CD4-positive, alpha-beta T cell treated with Interleukin-21 for 1 hour (primary cell): ENCODE measurements around the gene SLC25A38.

Experiments used
- DNase-seq: peaks from one replicate; pipeline ENCODE4 v3.0.0-alpha.2; 2020

SLC25A38 gene

DNA sequence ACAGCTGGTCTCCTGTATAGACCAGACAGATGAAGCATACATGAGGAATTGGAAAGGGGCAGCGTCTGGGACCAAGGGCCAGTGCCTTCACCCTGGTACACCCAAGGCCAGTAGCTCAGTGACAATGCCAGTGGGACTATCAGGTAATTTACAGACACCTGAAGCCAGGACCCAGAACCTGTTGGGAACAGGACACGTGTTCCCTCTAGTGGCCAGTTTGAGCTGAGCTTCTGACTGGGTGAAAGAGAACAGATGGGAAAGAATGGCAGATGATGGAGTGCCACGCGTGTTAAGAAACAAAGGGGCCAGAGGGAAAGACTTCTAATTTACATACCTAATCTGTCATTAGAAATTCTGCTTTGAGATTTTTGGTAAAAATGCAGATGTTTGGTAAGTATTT lies 5.1 kb upstream of the SLC25A38 start:
- DNase-seq: peak; percentile 76

- no peak for DNase-seq
Observed at GRCh38 chr3:39378957-39379777, 4.0 kb upstream of the SLC25A38 start.

DNA sequence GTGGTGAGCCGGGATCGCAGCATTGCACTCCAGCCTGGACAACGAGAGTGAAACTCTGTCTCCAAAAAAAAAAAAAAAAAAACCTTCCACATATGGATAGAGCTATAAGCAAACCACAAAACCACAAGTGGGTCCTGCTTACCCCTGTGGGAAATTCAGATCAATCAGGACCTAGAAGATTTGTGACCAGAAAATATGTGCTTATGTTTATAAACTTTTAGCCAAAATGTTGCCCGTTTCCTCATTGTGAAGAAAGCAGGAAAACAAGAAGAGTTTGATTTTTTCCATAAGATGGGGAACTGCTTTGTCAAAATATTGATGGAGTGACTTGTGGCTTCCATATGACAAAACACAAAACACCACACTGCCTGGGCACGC lies 3.4 kb upstream of the SLC25A38 start:
- DNase-seq: no peak

DNA sequence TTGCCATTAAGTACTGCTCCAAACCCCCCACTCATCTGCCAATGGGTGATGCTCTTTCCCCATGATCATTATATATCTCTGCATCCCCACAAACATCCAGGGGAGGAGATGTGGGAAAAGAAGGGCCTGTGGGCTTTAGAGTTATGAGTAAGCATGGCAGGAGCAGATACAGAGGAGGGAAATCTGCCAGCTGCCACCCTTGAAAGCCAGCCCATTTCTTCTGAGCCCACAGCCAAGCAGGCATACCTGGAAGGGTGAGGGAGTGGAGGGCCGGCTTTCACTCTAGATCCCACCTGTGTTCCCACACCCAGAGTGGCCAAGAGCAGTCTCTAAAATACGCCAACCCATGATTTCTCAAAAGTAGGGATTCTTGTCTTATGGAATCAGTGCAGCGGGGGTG lies 1.7 kb upstream of the SLC25A38 start:
- no peak for DNase-seq

DNA sequence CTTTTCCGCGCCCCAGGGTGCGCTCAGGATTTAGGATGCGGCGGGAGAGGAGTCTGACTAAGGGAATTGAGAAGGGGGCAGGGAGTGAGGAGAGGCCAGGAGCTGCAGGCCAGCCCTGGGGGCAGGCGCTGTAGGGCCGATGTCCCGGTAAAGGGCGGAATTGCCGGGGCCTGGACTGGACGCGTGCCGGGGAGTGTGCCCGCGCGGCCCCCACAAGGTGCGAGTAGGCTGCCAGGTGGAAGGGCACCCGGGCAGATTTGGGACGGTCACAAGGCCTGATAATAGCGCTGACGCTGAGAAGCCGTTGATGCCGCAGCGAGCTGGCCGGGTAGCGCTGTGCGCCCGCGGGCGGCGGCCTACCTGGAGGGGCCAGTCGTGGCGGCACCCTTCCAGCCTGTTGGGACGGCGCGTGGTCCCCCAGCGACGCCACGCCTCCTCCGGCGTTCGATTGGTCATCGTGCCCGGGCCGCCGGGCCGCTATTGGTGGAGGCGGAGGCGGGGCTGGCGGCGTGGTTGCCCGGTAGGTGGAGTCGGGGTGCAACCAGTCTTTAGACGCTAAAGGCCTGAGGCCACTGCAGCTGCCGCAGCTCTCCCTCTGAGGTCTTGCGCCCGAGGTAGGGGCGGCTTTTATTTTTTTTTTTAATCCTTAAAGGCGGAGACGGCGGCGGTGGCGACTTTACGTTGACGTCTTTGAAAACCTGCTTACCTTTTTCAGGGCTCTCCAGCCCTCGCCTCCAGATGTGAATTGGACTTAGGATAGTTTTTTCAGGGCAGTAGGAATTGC lies 903 bp downstream of the SLC25A38 start:
- DNase-seq: peak; percentile 94

GRCh38 chr3:39384665-39385000 lies 1.5 kb downstream of the SLC25A38 start:
- DNase-seq: no peak

- no peak for DNase-seq
Observed at GRCh38 chr3:39385456-39386090, 2.4 kb downstream of the SLC25A38 start.

DNA sequence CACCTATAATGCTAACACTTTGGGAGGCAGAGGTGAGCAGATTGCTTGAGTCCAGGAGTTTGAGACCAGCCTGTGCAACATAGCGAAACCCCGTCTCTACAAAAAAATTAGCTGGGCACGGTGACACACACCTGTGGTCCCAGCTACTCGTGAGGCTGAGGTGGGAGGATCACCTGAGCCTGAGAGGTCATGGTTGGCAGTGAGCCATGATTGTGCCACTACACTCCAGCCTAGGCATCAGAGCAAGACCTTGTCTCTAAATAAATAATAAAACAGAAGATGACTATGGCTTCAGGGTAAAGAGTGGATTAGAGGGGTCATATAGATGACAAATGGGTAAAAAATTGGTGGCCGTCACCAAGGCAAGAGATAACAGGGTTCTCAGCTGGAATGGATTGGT lies 3.1 kb downstream of the SLC25A38 start:
- no peak for DNase-seq

GRCh38 chr3:39387411-39387975 lies 4.3 kb downstream of the SLC25A38 start:
- DNase-seq: no peak

- DNase-seq: no peak
Observed at GRCh38 chr3:39388153-39388552, 5.0 kb downstream of the SLC25A38 start.

GRCh38 chr3:39388741-39389248 lies 5.6 kb downstream of the SLC25A38 start:
- DNase-seq: peak; percentile 24

- DNase-seq: no peak
Observed at GRCh38 chr3:39390181-39390580, 7.0 kb downstream of the SLC25A38 start.

- DNase-seq: no peak
Observed at GRCh38 chr3:39396690-39397089, 13.5 kb downstream of the SLC25A38 start.

GRCh38 chr3:39398700-39399099 lies 15.5 kb downstream of the SLC25A38 start:
- no peak for DNase-seq

GRCh38 chr3:39401983-39402382 lies 18.8 kb downstream of the SLC25A38 start:
- DNase-seq: no peak

DNA sequence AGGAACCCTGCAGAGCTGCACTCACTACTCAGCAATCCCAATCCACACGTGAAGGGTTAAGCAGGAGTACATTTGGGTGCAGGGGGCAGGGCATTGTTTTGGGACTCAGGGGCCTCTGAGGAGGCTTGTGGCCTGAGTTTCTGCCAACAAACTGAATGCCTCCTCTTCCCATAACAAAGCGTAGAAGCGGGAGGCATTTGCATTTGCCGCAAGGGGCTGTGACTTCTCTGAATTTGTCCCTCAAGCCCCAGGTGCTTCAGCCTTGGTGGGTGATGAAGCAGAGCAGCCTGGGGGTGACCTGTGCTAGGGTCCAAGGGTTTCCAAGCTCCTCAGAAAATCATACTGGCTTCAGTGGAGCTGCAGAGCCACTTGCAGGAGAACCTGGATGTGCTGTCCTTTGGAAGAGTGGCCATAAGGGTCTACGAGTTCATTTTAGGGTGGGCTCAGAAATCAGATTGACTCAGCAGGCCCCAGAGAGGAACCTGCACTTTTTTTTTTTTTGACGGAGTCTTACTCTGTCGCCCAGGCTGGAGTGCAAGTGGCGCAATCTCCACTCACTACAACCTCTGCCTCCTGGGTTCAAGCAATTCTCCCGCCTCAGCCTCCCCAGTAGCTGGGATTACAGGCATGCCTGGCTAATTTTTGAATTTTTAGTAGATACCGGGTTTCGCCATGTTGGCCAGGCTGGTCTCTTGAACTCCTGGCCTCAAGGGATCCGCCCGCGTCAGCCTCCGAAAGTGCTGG lies 21.9 kb downstream of the SLC25A38 start:
- no peak for DNase-seq

- no peak for DNase-seq
Observed at GRCh38 chr3:39405687-39406367, 22.7 kb downstream of the SLC25A38 start.

DNA sequence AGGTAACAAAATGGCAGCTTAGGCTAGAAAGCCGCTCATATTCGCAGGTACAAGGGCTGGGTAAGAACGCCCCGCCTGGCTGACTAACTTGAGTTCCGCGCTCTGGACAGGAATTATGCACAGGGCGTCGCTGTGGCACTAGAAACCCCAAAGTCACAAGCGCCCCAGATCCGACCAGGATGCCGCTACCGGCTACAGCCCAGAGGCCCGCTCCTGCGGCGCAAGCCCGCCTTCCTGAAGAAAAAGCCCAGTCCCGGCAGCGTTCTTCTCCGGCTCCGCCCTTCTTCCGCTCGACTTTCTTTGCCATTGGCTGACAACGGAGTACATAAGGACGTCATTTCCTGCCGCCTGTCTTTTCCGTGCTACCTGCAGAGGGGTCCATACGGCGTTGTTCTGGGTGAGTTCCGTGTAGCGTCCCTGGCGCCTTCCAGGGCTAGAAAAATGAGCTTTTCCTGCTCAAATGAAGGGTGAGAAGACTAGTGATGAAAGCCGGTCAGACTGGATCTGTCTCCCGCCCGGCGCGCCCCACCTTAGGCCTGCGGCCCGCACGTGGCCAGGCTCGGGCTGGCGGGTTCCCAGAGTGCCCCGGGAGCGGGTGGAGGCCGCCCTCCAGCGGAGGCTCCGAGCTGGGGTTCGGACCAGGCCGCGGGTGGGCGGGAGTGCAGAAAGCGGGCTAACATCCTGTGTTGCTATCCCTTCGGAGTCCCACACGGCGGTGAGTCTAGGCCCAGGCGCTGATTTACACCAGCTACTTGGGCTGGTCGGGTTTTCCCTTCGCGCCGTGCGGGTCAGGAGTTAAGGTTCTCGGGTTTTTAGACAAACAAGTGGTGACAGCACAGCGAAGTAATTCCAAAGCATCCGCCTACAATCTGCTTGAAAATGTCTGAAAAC lies 23.4 kb downstream of the SLC25A38 start, which contains the start of gene RPSA:
Gene RPSA (plus strand): TSS at position 353 of the 891 bp plus-strand sequence. CDS start 934 bp downstream, outside the sequence.
- peak; percentile 97 for DNase-seq

DNA sequence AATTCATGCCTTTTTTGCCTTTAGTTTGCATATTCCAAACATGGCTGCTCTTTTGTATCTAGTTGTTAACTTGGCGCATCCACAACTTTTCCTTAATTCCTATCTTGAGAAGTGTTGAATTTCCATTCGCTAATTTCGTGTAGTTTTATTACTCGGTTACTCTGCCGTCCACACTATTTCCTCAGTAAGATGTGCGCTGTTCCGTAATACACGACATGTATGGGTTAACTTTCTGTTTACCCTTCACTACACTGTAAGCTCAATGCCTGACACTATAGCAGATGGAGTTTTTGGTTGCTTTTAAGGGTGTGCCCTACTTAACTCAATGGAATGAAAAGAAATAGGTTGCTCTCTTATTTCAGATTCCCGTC lies 24.1 kb downstream of the SLC25A38 start:
- DNase-seq: no peak

DNA sequence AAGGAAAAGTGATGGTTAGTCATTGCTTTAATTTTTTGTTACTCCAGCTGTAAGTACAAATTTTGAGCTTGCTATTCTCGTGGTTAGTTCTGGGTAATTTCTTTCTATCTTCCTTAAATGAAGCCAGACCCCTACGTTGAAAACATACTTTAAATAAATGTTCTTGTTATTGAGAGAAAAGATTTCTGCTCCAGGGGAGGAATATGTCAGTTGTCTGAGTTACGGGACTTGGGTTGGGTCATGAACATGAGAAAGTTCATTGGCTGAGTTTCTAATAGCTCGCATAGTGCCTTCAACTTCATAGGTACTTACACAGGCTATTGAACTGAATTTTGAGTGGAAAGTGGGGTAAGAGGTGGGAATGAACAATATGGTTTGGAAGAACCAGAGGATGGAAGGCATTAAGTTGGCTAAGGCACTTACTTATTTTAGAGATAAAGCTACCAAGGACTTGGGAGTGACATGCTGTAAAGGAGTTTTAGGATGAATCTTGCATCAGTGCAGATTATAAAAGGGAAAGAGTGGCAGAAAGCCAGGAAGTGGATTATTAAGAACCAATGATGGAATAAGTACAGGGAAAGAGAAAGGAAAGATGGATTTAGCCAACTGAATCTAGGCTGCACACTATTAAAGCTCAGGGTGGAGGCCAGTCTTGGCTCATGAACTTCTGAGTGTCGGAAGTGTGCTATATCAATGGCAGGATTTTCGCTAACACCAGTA lies 24.8 kb downstream of the SLC25A38 start:
- DNase-seq: no peak
